A375 (cell line): ENCODE results near the gene AXIN1. TPM values are rescaled to one million over a fixed set of nuclear protein-coding genes. Genes with fewer than 3 reads are reported as not detected.

Source experiments
- total RNA-seq: library from RNA; depleted of rRNA; stranded (reverse); fragments of >200 nt; shearing (Covaris generic); gene quantifications from 2 replicates; pipeline ENCODE4 v1.2.3, GENCODE V29; 2014; rRNA removed

The AXIN1 gene
- total RNA-seq, result 36.7 and 40.2 TPM in 2 replicates

GRCh38 chr16:352547-353403 is at the start of gene AXIN1:
Gene AXIN1, minus strand, starts transcription at chr16:352723. Its CDS starts 5,698 bp downstream, at chr16:347025.

GRCh38 chr16:401468-402348 is 49.2 kb upstream of the AXIN1 start, which contains the start of gene DECR2:
Gene DECR2, plus strand, starts transcription at chr16:401885. Its CDS starts 79 bp downstream, at chr16:401964.

GRCh38 chr16:397135-397661 is 44.7 kb upstream of the AXIN1 start, which contains the start of gene NME4:
Gene NME4, plus strand, starts transcription at chr16:397199. Its CDS starts 24 bp downstream, at chr16:397223.

GRCh38 chr16:381789-382717 is 29.5 kb upstream of the AXIN1 start, which contains the start of gene PGAP6:
Gene PGAP6, minus strand, starts transcription at chr16:381978. Its CDS starts 157 bp downstream, at chr16:381821.

GRCh38 chr16:370443-370842 is 17.9 kb upstream of the AXIN1 start, which contains the start of gene MRPL28:
Gene MRPL28, minus strand, starts transcription at chr16:370538. Its CDS starts 320 bp downstream, at chr16:370218.

GRCh38 chr16:283033-283805 is 69.3 kb downstream of the AXIN1 start, which contains the start of gene PDIA2:
Gene PDIA2, plus strand, starts transcription at chr16:283164. Its CDS starts 6 bp downstream, at chr16:283170.

GRCh38 chr16:280552-280951 is 72.0 kb downstream of the AXIN1 start, which contains the start of gene ARHGDIG:
Gene ARHGDIG, plus strand, starts transcription at chr16:280591. Its CDS starts 90 bp downstream, at chr16:280681.

GRCh38 chr16:275786-276232 is 76.7 kb downstream of the AXIN1 start, which contains the start of gene RGS11:
Gene RGS11, minus strand, starts transcription at chr16:275944. Its CDS starts 33 bp downstream, at chr16:275911.

Other genes with a start within 250 kb of the AXIN1 start
- 13.2 and 14.9 TPM in 2 replicates for gene NPRL3, start 214.1 kb downstream of the AXIN1 start, total RNA-seq
- not detected in 2 replicates for gene HBZ, start 200.1 kb downstream of the AXIN1 start, total RNA-seq
- gene HBM, start 186.7 kb downstream of the AXIN1 start, total RNA-seq, result not detected in 2 replicates
- gene HBA2, start 179.8 kb downstream of the AXIN1 start, total RNA-seq, result not detected in 2 replicates
- not detected in 2 replicates for gene HBA1, start 176.0 kb downstream of the AXIN1 start, total RNA-seq
- gene HBQ1, start 172.3 kb downstream of the AXIN1 start, total RNA-seq, result not detected in 2 replicates
- gene LUC7L, start 123.3 kb downstream of the AXIN1 start, total RNA-seq, result 53.1 and 65.3 TPM in 2 replicates
- 58.9 and 70.9 TPM in 2 replicates for gene FAM234A, start 117.9 kb downstream of the AXIN1 start, total RNA-seq
- 0.04 and 0.08 TPM in 2 replicates for gene RGS11, start 76.8 kb downstream of the AXIN1 start, total RNA-seq
- gene ARHGDIG, start 72.1 kb downstream of the AXIN1 start, total RNA-seq, result 3.2 and 4.5 TPM in 2 replicates
- gene PDIA2, start 69.6 kb downstream of the AXIN1 start, total RNA-seq, result 0.41 and 0.88 TPM in 2 replicates
- 248 and 271 TPM in 2 replicates for gene MRPL28, start 17.8 kb upstream of the AXIN1 start, total RNA-seq
- 25.1 and 44.4 TPM in 2 replicates for gene PGAP6, start 29.3 kb upstream of the AXIN1 start, total RNA-seq
- gene NME4, start 44.5 kb upstream of the AXIN1 start, total RNA-seq, result 226 and 246 TPM in 2 replicates
- gene DECR2, start 49.2 kb upstream of the AXIN1 start, total RNA-seq, result 18.3 and 25.2 TPM in 2 replicates
- 20.9 and 24.1 TPM in 2 replicates for gene RAB11FIP3, start 72.9 kb upstream of the AXIN1 start, total RNA-seq
- 53.1 and 58.8 TPM in 2 replicates for gene CAPN15, start 175.0 kb upstream of the AXIN1 start, total RNA-seq
- 0.16 TPM in 1 of 2 replicates, not detected in the other for gene PRR35, start 207.7 kb upstream of the AXIN1 start, total RNA-seq
- gene NHLRC4, start 214.3 kb upstream of the AXIN1 start, total RNA-seq, result 0.11 and 0.56 TPM in 2 replicates
- 35.4 and 47.3 TPM in 2 replicates for gene PIGQ, start 217.2 kb upstream of the AXIN1 start, total RNA-seq
- 15.6 and 17.4 TPM in 2 replicates for gene RAB40C, start 237.3 kb upstream of the AXIN1 start, total RNA-seq